Testis (tissue), 2 donors: ENCODE results near the gene FBXO11.

ENCODE experiments used
- POLR2A ChIP-seq: fragments of 450-650 bp; IDR thresholded peaks from one replicate; pipeline ENCODE4 v1.6.1; 2017; ENCODE audit warnings: antibody characterized with exemption, mild to moderate bottlenecking, moderate library complexity
- TF ChIP-seq, protein P1 (sequence below), 3 experiments: fragments of 450-650 bp in 2 of 3; fragments of 200-600 bp in 1 of 3; sonication (generic) in 1 of 3; IDR thresholded peaks; one replicate each; pipeline ENCODE4 v1.5.1; 2016 to 2019; ENCODE audit warnings: antibody characterized with exemption in 3 of 3, mild to moderate bottlenecking in 2 of 3, moderate library complexity in 1 of 3

DNA sequence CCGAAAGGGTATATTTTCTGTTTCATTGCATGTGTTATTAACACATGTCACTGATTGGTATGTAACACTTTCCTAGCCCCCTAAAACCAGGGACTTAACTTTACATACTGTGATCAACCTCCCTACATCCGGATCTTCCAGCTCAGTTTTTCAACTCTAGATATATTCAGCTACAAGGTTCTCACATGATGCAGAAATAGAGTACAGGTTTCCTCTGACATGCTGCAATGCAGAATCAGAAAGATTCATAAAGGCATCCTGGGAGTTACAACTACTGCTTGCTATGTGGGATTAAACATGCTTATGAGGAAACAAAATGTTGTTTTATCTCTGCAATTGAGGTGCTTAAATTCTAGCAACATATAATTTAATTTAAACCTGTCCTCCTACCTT lies 14.0 kb downstream of the FBXO11 start:
- TF ChIP-seq, protein P1, sequence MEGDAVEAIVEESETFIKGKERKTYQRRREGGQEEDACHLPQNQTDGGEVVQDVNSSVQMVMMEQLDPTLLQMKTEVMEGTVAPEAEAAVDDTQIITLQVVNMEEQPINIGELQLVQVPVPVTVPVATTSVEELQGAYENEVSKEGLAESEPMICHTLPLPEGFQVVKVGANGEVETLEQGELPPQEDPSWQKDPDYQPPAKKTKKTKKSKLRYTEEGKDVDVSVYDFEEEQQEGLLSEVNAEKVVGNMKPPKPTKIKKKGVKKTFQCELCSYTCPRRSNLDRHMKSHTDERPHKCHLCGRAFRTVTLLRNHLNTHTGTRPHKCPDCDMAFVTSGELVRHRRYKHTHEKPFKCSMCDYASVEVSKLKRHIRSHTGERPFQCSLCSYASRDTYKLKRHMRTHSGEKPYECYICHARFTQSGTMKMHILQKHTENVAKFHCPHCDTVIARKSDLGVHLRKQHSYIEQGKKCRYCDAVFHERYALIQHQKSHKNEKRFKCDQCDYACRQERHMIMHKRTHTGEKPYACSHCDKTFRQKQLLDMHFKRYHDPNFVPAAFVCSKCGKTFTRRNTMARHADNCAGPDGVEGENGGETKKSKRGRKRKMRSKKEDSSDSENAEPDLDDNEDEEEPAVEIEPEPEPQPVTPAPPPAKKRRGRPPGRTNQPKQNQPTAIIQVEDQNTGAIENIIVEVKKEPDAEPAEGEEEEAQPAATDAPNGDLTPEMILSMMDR (IDR thresholded peaks at IDR 0.05), result no peak
- TF ChIP-seq POLR2A, result no peak
